ENCODE data around the gene KREMEN1.

KREMEN1 gene

DNA sequence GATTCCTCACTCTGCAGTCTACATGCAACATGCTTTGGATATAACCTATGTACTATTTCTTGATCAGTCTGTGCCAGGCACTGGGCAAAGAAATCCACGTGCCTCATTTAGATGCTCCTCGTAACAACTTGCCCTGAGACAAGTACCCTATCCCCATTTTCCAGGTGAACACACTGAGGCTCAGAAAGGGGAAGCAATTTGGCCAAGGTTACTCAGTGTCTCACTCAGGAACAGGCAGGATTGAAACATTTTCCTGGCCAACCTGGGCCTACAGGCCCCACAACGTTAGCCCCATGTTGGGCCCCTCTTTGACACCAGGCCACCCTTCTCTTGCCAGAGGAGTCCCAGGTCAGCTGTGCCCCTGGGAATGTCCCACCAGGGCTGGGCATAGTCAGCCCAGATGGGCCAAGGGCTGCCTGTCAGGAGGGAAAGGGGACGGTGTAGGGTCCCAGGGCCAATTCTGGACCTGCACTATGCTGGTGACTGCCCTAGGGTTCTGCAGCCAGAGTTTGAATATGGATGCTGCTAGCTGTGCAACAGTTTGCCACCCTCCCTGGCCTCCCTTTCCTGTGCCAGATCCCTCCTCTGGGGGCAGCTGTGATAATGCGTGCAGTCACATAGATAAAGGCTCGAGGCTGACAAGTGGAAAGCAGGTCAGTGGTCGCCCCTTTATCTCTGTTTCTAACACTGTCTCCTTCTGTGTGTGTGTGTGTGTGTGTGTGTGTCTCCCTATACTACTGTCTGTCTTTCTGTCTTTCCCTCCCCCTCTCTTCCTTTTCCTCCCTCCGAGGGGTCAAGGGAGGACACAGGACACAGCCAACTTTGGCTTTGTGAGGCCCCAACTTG is 122.5 kb downstream of the KREMEN1 start:
- DNase-seq, result no peak

DNA sequence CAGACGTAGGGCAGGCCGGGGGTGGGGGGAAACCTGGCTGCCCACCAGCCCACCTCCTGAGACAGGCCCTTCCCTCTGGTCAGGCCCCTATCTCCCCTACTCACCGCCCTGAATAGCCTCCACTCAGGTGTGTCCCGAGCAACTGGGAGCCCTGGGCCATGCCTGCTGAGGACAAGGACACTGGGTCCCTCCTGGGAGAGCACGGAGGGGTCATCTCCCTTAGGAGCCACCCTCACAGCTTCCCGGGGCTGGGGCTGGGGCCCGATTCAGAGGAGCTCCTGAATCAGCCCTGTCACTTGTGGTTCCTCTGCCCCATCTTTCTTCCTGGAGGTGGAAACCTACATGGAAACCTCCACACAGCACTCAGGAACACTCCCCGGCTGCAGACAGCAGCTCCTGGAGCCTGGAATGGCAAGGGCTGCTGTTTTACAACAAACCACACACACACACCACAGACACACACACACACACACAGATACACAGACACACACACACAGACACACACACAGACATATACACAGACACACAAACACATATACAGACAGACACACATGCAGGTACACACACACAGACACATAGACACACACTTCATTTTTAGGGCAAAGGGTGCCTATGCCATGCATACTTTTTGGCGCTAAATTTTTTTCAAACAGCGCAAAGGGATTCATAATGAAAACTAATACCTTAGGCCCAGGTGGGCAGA is 123.3 kb downstream of the KREMEN1 start:
- DNase-seq, result no peak

DNA sequence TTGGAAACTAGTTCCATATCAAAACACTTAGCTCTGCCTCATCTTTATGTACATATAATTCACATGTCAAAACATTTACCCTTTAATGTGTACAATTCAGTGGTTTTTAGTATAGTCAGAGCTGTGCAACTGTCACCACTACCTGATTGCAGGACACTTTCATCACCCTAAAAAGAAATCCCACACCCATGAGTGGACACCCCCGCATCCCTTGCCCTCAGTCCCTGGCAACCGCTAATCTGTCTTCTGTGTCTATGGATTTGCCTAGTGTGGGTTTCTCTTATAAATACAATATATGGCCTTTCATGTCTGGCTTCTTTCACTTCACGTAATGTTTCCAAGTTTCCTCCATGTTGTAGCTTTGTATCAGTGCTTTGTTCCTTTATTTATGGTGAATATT is 124.3 kb downstream of the KREMEN1 start:
- no peak for DNase-seq

DNA sequence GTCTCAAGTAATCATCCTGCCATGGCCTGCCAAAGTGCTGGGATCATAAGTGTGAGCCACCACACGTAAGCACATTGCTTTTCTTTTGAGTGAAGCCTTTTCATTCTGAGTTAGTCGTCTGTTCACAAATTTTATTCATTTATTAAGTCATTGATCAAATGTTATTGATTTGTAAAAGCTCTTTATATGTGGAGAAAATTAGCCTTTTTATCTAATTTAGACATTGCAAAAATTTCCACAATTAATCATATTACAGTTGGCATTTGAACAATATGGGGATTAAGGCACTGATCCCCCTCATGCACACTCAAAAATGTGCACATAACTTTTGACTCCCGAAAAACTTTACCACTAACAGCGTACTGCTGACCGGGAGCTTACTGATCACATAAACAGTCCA is 125.4 kb downstream of the KREMEN1 start:
- no peak for DNase-seq

GRCh38 chr22:29199702-29200400 is 127.0 kb downstream of the KREMEN1 start:
- no peak for DNase-seq

GRCh38 chr22:29200901-29201300 is 128.1 kb downstream of the KREMEN1 start:
- DNase-seq, result no peak

GRCh38 chr22:29201782-29202181 is 128.9 kb downstream of the KREMEN1 start:
- DNase-seq, result no peak

GRCh38 chr22:29202212-29203192 is 129.7 kb downstream of the KREMEN1 start:
- DNase-seq, result no peak

DNA sequence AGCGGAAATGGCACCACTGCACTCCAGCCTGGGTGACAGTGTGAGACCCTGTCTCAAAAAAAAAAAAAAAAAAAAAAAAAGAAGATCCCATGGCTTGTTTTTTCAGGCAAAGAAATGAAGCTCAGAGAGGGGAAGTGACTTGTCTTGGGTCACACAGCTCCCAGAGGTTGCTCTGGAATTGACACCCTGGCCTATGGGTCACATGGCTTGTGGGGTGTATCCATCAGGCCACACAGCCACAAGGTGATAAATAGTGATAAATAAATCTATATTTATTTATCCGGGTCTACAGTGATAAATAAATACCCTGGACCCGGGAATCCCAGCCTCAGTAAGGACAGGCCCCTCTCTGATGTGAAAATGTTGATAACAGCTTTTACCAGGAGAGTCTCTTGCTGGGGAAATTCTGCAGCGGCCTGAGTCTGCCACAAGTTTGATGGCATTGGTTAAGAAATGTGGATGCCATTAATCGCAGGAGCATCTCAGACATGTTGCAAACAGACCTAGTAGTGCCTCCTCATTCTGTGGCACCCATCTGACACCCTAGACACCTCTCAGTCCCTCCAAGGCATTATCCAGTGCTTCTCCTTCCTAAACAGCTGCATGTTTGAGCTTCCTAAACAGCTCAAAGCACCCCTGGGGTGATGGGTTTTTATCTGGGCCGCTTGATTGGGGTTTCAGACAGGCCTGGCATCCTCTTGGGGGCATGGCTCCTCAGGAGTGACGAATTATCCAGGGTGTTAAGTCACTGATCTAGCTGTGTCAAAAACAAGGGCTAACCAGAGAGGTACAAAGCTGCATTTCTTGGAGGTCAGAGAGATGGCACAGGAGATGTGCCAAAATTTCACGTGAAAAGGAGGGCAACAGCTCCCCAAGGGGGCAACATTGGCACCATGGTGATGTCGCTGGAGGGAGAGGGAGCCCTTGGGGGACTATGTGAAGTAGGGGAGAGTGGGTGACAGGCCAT is 130.9 kb downstream of the KREMEN1 start:
- no peak for DNase-seq

DNA sequence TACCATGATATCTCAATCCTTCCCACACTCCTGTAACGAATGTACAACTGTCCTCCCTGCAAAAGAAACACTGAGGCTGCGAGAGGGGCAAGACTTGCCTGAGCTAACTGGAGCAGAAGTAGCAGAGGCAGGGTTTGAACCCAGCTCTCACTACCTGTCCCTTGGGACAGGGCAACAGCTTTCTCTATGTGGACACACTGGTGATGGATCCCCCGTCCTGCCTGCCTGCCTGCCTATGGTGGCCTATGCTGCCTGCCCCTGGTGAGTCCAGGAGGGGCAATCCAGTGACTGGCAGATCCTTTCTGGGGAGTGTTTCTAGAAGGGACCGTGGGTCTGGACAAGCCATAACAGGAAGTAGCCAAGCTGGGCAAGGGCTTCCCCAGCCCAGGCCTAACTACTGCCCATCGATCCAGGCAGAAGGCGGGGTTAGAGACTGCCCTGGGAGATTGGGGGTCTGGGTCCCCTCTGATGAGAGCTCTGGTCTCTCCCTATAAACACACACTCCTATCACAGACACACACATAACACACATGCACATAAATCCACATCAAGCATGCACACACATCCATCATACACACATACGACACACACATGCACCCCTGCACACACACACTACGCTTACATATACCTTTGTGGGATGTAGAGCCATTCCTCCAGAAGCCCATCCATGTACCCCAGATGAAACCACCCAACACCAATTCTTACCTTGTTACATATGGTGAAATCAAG is 131.8 kb downstream of the KREMEN1 start:
- no peak for DNase-seq

DNA sequence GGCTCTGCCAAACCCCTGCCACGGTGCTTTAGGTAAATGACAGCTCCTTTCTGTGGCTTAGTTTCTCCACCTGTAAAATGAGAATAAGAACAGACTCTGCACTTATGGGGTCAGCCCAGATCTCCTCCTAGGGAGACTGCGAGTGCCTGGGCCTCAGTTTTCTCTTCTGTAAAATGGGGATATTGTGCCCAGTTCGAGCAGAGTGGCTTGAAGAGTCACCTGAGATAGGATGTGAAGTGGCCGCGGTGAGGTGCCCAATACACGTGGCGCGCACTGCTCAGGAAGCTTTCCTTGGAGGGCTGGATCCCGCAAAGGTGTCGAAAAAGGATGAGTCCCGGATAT is 132.4 kb downstream of the KREMEN1 start:
- DNase-seq, result no peak

DNA sequence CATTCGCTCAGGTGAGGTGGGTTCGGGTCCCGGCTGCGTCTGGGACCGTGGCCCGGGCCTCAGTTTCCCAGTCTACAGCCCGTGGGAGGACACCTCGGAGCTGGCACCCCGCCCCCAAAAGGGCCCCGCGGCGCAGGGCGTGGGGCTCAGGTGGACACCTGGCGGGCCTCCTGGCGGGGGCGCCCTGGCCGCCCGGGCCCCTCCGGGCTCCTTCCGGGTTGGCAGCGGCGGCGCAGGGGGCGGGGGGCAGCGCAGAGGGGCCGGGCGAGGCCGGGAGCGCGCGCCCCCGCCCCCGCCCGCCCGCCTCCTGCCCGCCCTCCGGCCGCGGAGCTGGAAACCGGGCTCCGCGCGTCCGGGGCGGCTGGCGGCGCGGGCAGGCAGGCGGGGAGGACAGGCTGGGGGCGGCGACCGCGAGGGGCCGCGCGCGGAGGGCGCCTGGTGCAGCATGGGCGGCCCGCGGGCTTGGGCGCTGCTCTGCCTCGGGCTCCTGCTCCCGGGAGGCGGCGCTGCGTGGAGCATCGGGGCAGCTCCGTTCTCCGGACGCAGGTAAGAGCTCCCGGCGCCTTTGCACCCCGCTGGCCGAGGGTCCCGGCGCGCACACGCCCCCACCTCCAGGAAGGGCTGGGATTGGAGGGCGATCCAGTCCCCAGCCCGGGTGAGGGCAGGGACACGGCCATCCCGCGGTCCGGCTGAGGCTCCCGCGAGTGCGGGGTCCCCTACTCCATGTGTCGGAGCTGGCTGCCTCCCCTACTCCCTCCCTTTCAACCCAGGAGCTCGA is 132.9 kb downstream of the KREMEN1 start, which contains the start of gene EMID1:
Gene EMID1 (plus strand): TSS at position 303 of the 778 bp plus-strand sequence. CDS start 143 bp downstream, at position 446.
- no peak for DNase-seq

DNA sequence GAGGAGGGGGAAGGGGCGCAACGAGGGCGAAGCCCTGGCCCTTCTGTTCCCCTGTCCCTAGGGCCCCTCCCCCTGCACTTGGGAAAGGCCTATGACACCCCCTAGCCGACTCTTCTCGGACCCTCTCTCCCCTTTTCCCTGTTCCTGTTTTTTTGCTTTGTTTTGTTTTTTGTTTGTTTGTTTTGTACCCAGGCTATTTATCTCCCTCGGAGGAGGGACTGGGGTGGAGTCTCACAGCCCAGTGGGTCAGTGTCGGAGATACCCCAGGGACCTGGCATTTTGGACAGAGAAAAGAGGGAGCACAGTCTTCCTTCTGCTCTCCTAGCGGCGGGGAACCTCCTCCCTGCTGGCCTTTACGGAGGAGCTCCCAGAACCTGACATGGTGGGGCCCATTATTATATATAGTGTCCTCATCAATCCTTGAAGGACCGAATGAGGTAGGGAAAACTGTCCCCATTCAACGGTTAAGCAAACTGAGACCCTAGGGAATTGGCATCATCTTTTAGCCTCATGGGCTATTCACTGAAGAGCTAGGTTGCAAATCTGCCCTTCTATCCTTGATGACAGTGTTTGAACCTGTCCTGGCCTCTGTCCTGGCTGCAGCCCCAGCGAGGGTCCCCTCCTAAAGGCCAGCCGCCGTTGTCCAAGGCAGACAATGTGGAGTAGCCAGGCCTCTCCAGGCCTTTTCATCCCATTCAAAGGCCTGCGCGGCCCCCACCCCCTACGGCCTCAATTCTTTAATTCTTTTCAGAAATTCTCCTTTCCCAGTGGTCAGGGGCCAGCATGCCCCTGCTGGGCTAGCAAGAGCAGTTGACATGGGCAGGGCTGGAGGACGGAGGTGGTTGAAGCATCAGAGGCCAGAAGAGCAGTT is 133.8 kb downstream of the KREMEN1 start:
- no peak for DNase-seq

GRCh38 chr22:29207243-29207550 is 134.4 kb downstream of the KREMEN1 start:
- no peak for DNase-seq

DNA sequence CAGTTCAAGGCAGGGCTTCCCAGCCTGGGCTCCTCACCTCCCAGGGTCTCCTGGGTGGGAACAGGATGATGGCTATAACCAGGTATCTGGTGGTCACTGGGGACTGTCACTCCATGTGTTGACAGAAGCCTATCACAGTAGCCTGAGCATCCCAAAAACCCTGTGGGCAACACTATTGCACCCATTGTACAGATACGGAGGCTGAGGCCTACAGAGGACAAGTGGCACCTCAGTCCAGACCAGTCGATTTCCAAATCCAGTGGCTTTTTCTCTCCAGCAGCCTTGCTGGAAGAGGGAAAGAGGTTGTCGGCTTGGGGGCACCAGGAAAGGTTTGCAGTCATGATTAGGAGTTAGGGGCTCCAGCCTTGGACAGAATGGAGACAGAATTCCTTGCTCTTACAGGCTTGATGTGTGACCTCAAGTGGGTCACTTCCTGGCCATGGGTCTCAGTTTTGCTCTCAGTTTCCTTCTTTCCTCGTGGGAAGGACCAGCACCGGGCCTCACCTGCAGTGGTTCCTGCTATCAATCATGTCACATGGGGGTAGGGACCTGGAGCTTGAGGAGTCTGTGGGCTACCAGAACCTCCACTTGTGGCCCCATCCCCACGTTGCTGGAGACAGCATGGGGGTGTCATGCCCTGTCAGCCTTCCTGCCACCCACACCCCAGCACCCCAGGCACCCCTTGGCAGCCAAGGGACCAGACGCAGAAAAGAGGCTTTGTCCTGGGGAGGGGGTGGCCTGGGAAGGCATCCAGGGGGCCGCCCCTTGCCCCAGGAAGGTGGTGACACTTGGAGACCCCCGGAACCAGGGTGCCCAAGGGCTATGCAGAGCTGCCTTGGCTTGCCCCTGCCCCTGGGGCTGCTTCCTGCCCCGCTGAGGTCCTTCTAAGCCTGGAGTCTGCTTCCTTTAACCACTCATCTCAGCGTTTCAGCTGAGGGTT is 135.0 kb downstream of the KREMEN1 start:
- DNase-seq, result no peak

- DNase-seq, result no peak
Observed at GRCh38 chr22:29208502-29208862, 135.6 kb downstream of the KREMEN1 start.

DNA sequence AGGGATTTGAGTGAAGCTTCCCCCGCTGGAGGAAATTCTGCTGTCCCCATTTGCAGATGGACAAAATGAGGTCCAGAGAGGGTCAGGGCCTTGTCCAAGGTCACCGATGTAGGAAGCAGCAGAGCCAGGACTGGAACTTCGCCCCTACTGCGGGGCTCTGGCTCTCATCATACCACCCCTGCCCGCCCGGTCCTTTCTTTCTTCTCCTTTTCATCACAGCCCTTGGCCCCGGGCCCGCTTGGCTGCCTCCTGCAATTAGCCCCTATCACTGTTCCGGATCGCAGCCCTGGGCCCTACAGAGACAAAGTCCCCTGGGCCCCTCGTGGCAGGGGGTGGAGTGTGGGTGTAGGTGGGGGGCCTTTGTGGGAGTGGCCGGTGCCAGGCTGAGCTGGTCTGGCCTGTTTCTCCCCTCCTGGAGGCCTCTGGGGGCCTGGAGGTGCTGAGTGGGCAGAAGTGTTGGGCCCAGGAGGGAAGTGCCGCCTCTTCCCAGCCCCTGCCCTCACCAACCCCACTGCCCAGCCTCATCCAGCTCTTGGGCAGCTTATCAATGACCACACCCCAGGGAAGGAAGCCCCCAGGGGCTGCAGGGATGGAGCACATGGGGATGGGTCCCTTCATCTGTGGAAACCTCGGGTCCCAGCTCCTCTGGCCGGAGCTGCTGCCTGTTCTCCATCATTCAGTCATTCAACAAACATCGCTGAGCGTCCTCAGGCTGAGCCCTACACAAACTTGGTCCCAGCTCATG is 136.2 kb downstream of the KREMEN1 start:
- DNase-seq, result no peak

Data from NCI-H774 (cell line).